CD4-positive, alpha-beta T cell (primary cell): ENCODE measurements around the gene RCC2. TPM values are rescaled to one million over a fixed set of nuclear protein-coding genes. Genes with fewer than 3 reads are reported as not detected.
"Not testable (repeated sequence)": the region's sequence is repeated elsewhere in the genome, so short reads cannot be mapped to it uniquely, and the experiment has no call there.

Experiments
- ATAC-seq: fragments of 200-7000 bp; cut with Tn5 transposase; one replicate; pipeline ENCODE4 v1.10.0; 2022; ENCODE audit warnings: mild to moderate bottlenecking; ENCODE audit not compliant: poor library complexity
- CTCF ChIA-PET: fragments of 350-600 bp; sonication (Branson Sonifier 250); formaldehyde crosslinking; loops from one replicate; lab custom pipeline; 2021; ENCODE audit warnings: antibody characterized with exemption, inconsistent platforms; lab: Charles Lee
- POLR2A ChIA-PET: fragments of 350-600 bp; sonication (Branson Sonifier 250); formaldehyde crosslinking; loops from one replicate; lab custom pipeline; 2021; ENCODE audit warnings: antibody characterized with exemption, inconsistent platforms; lab: Charles Lee
- DNase-seq, 14 experiments: peaks; one replicate each; pipeline ENCODE4 v3.0.0-alpha.2; 2013 to 2020; ENCODE audit warnings: mixed read lengths in 2 of 14
- H3K27ac ChIP-seq, 2 donors: one replicate each; pipeline versions ENCODE4 v1.5.1 to v1.7.0; 2013; ENCODE audit warnings: low read length in 2 of 2, low read depth in 1 of 2, mild to moderate bottlenecking in 1 of 2
- H3K27me3 ChIP-seq, 2 experiments: 1 replicate in 1 of 2; 2 replicates in 1 of 2; pipeline versions ENCODE4 v1.6.1 to v1.7.0; 2013; ENCODE audit warnings: low read length in 2 of 2, control low read depth in 1 of 2, mild to moderate bottlenecking in 1 of 2, moderate library complexity in 1 of 2; ENCODE audit not compliant: insufficient read depth in 2 of 2, control insufficient read depth in 1 of 2
- H3K36me3 ChIP-seq: one replicate; pipeline ENCODE4 v1.6.1; 2013; ENCODE audit warnings: low read length, control low read depth; ENCODE audit not compliant: insufficient read depth
- H3K4me1 ChIP-seq: one replicate; pipeline ENCODE4 v1.6.1; 2013; ENCODE audit warnings: low read length, control low read depth; ENCODE audit not compliant: insufficient read depth
- H3K4me3 ChIP-seq: one replicate; pipeline ENCODE4 v1.5.1; 2013; ENCODE audit warnings: mild to moderate bottlenecking, low read length, moderate library complexity
- H3K9me3 ChIP-seq, 2 experiments: 1 replicate in 1 of 2; 2 replicates in 1 of 2; pipeline versions ENCODE4 v1.6.1 to v1.7.0; 2013; ENCODE audit warnings: low read length in 2 of 2, mild to moderate bottlenecking in 2 of 2, control low read depth in 1 of 2, moderate library complexity in 1 of 2; ENCODE audit not compliant: control insufficient read depth in 1 of 2, insufficient read depth in 1 of 2
- H3K27ac Mint-ChIP-seq: one replicate; pipeline ENCODE4 v1.8.0; 2020; ENCODE audit warnings: mixed read lengths
- H3K27me3 Mint-ChIP-seq: one replicate; pipeline ENCODE4 v1.8.0; 2021; ENCODE audit warnings: mixed read lengths
- H3K36me3 Mint-ChIP-seq: one replicate; pipeline ENCODE4 v1.8.0; 2021; ENCODE audit warnings: low read depth, mixed read lengths
- H3K4me1 Mint-ChIP-seq: one replicate; pipeline ENCODE4 v1.8.0; 2021; ENCODE audit warnings: low read depth, mixed read lengths
- H3K4me3 Mint-ChIP-seq: one replicate; pipeline ENCODE4 v1.8.0; 2020; ENCODE audit warnings: mild to moderate bottlenecking, mixed read lengths
- H3K9me3 Mint-ChIP-seq: one replicate; pipeline ENCODE4 v1.8.0; 2020; ENCODE audit warnings: mixed read lengths
- intact Hi-C, 2 experiments: fragments of 100-400 bp; cut with DNase I in 1 of 2; cut with micrococcal nuclease in 1 of 2; formaldehyde crosslinking; loops; one replicate each; pipeline versions ENCODE4 v1.15.1 to v1.9.0; 2023 to 2025; cut with DNase I, micrococcal nuclease
- total RNA-seq, 174 experiments: library from RNA in 2 of 174; stranded (reverse) in 2 of 174; gene quantifications; one replicate each; pipeline ENCODE4 v1.2.3 and lab custom pipeline; 2021 to 2026
- TF ChIP-seq, protein P1 (sequence below): fragments of 200-600 bp; IDR thresholded peaks from one replicate; pipeline ENCODE4 v1.8.0; 2022; ENCODE audit warnings: antibody characterized with exemption, mild to moderate bottlenecking

RCC2 gene
- total RNA-seq, 2 experiments from 2014 or later, result 20.1 to 21.0 TPM

DNA sequence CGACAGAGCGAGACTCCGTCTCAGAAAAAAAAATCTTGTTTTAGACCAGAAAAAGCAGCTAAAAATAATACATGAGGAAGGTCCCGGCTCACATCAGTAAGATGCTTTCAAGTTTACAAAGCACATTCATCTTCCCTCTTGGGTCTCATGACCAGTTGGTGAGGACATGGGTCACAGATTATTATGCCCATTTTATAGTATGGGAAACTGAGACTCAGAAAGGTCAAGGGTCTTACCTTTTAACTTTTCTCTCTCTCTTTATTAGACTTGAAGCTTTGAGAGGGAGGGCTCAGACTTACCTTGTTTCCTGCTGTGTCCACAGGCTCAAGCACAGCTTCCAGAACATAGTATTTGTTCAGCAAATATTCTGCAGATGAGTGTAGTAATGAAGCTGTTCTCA lies 13.2 kb upstream of the RCC2 start:
- H3K27ac ChIP-seq, result no peak overlapping the region
- H3K36me3 ChIP-seq, result no peaks in the 10 kb centered on the region
- H3K27me3 ChIP-seq, result no peaks in the 10 kb centered on the region
- intact Hi-C loops, result loop anchor here in 1 of 2 experiments (10.0 kb wide), 1 partner anchor 728 kb away; no protein-coding TSS in a partner anchor
- ChIA-PET POLR2A (no interaction called here), CTCF (no interaction called here)
- DNase-seq (no peak), ATAC-seq (no peak)
- Mint-ChIP-seq H3K27me3 (peaks cover 4% of the 10 kb centered on the region), H3K36me3 (no peaks in the 10 kb centered on the region), H3K9me3 (no peaks in the 10 kb centered on the region), H3K4me1 (no peaks in the 10 kb centered on the region), H3K27ac (no peak overlapping the region), H3K4me3 (no peak overlapping the region)
- H3K4me1 ChIP-seq, result no peaks in the 10 kb centered on the region
- TF ChIP-seq, protein P1, sequence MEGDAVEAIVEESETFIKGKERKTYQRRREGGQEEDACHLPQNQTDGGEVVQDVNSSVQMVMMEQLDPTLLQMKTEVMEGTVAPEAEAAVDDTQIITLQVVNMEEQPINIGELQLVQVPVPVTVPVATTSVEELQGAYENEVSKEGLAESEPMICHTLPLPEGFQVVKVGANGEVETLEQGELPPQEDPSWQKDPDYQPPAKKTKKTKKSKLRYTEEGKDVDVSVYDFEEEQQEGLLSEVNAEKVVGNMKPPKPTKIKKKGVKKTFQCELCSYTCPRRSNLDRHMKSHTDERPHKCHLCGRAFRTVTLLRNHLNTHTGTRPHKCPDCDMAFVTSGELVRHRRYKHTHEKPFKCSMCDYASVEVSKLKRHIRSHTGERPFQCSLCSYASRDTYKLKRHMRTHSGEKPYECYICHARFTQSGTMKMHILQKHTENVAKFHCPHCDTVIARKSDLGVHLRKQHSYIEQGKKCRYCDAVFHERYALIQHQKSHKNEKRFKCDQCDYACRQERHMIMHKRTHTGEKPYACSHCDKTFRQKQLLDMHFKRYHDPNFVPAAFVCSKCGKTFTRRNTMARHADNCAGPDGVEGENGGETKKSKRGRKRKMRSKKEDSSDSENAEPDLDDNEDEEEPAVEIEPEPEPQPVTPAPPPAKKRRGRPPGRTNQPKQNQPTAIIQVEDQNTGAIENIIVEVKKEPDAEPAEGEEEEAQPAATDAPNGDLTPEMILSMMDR, result no peak
- H3K4me3 ChIP-seq, result no peak overlapping the region
- H3K9me3 ChIP-seq, result no peaks in the 10 kb centered on the region

DNA sequence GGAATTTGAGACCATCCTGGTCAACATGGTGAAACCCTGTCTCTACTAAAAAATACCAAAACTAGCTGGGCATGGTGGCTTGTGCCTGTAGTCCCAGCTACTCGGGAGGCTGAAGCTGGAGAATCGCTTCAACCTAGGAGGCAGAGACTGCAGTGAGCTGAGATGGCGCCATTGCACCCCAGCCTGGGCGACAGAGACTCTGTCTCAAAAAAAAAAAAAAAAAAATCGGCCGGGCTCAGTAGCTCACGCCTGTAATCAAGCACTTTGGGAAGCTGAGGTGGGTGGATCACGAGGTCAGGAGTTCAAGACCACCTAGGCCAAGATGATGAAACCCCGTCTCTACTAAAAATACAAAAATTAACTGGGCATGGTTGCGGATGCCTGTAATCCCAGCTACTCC lies 12.7 kb upstream of the RCC2 start:
- intact Hi-C loops, result loop anchor here in 1 of 2 experiments (10.0 kb wide), 1 partner anchor 727 kb away; no protein-coding TSS in a partner anchor
- DNase-seq, H3K4me1 ChIP-seq, H3K4me3 Mint-ChIP-seq, ATAC-seq, H3K27ac ChIP-seq, H3K4me1 Mint-ChIP-seq, H3K9me3 ChIP-seq, H3K4me3 ChIP-seq, H3K27ac Mint-ChIP-seq, H3K27me3 Mint-ChIP-seq, H3K36me3 Mint-ChIP-seq, H3K9me3 Mint-ChIP-seq, H3K27me3 ChIP-seq, POLR2A ChIA-PET, H3K36me3 ChIP-seq: not testable (repeated sequence)
- CTCF ChIA-PET, result interaction anchor here (0.7 kb wide), 1 partner anchor 322 kb away, joined by 3 read pairs; no protein-coding TSS in a partner anchor

DNA sequence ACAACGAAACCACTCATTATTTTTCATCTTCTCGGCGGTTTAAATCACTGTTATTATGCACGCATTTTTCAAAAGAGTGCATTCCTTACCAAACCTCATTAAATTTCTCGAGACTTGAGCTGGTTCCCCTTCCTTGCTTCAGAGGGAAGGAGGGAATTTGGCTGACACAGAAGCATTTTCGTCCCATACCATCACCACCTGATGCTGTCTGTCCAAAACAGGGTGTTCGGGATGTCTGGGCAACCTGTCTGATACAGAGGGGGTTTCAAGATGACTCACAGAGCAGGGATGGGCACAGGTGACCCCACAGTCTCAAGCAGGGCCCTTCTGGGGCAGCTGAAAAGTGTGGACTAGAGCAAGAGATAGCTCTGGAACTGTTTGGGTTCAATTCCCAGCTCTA lies 12.3 kb upstream of the RCC2 start:
- Mint-ChIP-seq H3K27ac (no peak overlapping the region), H3K9me3 (no peaks in the 10 kb centered on the region), H3K4me1 (no peaks in the 10 kb centered on the region), H3K27me3 (peaks cover 4% of the 10 kb centered on the region), H3K4me3 (no peak overlapping the region), H3K36me3 (no peaks in the 10 kb centered on the region)
- Histone ChIP-seq H3K36me3 (no peaks in the 10 kb centered on the region), H3K9me3 (no peaks in the 10 kb centered on the region), H3K4me3 (no peak overlapping the region), H3K27ac (no peak overlapping the region), H3K27me3 (no peaks in the 10 kb centered on the region), H3K4me1 (no peaks in the 10 kb centered on the region)
- no peak for DNase-seq
- ATAC-seq, result no peak
- intact Hi-C loops, result loop anchor here in 1 of 2 experiments (10.0 kb wide), 1 partner anchor 727 kb away; no protein-coding TSS in a partner anchor
- POLR2A ChIA-PET, result no interaction called here
- CTCF ChIA-PET, result interaction anchor here (0.7 kb wide), 1 partner anchor 321 kb away, joined by 3 read pairs; no protein-coding TSS in a partner anchor
- TF ChIP-seq, protein P1, result no peak

DNA sequence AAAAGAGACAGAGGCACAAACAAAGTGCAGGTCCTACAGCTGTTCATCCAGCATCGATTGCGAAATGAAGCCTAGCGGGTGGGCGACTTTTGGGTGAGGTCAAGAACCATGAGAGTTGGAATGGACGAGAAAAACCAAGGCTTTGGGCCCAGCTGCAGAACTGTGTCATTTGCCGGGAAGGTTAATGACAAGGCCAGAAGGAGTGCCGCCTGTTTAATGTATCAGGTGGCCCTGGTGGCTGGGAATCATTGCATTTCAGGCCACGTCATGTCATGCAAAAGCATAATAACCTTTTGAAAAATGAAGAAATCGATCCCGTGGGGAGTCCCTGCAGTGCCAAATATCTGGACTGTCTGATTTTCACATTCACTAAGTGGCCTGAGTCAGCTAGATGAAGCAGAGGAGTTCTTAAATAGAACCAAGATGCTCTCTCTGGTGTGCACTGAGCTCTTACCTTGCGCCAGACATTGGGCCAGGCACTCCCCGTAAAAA lies 8.1 kb upstream of the RCC2 start:
- no peak for DNase-seq
- H3K27ac ChIP-seq, result no peak overlapping the region
- H3K27me3 Mint-ChIP-seq, result no peaks in the 10 kb centered on the region
- H3K27me3 ChIP-seq, result no peaks in the 10 kb centered on the region
- ChIA-PET CTCF (no interaction called here), POLR2A (no interaction called here)
- H3K36me3 Mint-ChIP-seq, result no peaks in the 10 kb centered on the region
- no peak overlapping the region for H3K4me3 ChIP-seq
- no peak overlapping the region for H3K27ac Mint-ChIP-seq
- H3K4me3 Mint-ChIP-seq, result no peak overlapping the region
- no peaks in the 10 kb centered on the region for H3K4me1 ChIP-seq
- no peaks in the 10 kb centered on the region for H3K9me3 Mint-ChIP-seq
- no peak for ATAC-seq
- H3K36me3 ChIP-seq, result no peaks in the 10 kb centered on the region
- H3K4me1 Mint-ChIP-seq, result no peaks in the 10 kb centered on the region
- no peaks in the 10 kb centered on the region for H3K9me3 ChIP-seq
- TF ChIP-seq, protein P1, result no peak
- intact Hi-C loops, result no loop called here
